ENCODE measurements around the gene NMU. TPM values are rescaled to one million over a fixed set of nuclear protein-coding genes. Genes with fewer than 3 reads are reported as not detected.

NMU gene
- total RNA-seq, 2 experiments from 2014 or later = not detected

GRCh38 chr4:55610381-55610780, 25.7 kb downstream of the NMU start:
- H3K36me3 ChIP-seq (ENCODE audit: insufficient read depth, low read length) = no peaks in the 10 kb centered on the region
- ChIA-PET POLR2A (interaction anchor here (0.5 to 0.7 kb wide), 2 partner anchors 19 to 62 kb away, joined by 4 read pairs; no protein-coding TSS in a partner anchor), CTCF (ENCODE audit: unreplicated experiment) (no interaction called here)
- H3K4me3 ChIP-seq (ENCODE audit: low read depth, low read length, poor library complexity, severe bottlenecking) = no peak overlapping the region
- H2AFZ ChIP-seq (ENCODE audit: low read length) = no peak overlapping the region
- intact Hi-C loops (cut with micrococcal nuclease; ENCODE audit: unreplicated experiment) = no loop called here
- H3K9me2 ChIP-seq (ENCODE audit: insufficient read depth, low read length) = no peaks in the 10 kb centered on the region
- BruUV-seq (replicated peaks) = no TSS peak
- TF ChIP-seq, protein P1, sequence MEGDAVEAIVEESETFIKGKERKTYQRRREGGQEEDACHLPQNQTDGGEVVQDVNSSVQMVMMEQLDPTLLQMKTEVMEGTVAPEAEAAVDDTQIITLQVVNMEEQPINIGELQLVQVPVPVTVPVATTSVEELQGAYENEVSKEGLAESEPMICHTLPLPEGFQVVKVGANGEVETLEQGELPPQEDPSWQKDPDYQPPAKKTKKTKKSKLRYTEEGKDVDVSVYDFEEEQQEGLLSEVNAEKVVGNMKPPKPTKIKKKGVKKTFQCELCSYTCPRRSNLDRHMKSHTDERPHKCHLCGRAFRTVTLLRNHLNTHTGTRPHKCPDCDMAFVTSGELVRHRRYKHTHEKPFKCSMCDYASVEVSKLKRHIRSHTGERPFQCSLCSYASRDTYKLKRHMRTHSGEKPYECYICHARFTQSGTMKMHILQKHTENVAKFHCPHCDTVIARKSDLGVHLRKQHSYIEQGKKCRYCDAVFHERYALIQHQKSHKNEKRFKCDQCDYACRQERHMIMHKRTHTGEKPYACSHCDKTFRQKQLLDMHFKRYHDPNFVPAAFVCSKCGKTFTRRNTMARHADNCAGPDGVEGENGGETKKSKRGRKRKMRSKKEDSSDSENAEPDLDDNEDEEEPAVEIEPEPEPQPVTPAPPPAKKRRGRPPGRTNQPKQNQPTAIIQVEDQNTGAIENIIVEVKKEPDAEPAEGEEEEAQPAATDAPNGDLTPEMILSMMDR (conservative IDR thresholded peaks at IDR 0.05; ENCODE audit: low read length) = no peak
- TF ChIP-seq EZH2phosphoT487 (IDR thresholded peaks at IDR 0.05; ENCODE audit: borderline replicate concordance, low read depth, low read length) = no peak
- H3K79me2 ChIP-seq (ENCODE audit: insufficient read depth, low read depth, low read length) = no peaks in the 10 kb centered on the region
- no peaks in the 10 kb centered on the region for H3K9me3 ChIP-seq (ENCODE audit: low read length)
- DNase-seq (ENCODE audit: low spot score) = no peak
- no peaks in the 10 kb centered on the region for H4K20me1 ChIP-seq (ENCODE audit: insufficient read depth, low read length)
- no peak overlapping the region for H3K4me2 ChIP-seq (ENCODE audit: low read length)
- H3K27ac ChIP-seq (ENCODE audit: low read depth, low read length, poor library complexity, severe bottlenecking) = no peak overlapping the region
- no peaks in the 10 kb centered on the region for H3K4me1 ChIP-seq (ENCODE audit: insufficient read depth, low read length, poor library complexity, severe bottlenecking)

- H3K4me2 ChIP-seq (ENCODE audit: low read length) = no peak overlapping the region
- H3K9me2 ChIP-seq (ENCODE audit: insufficient read depth, low read length) = no peaks in the 10 kb centered on the region
- H3K27ac ChIP-seq (ENCODE audit: low read depth, low read length, poor library complexity, severe bottlenecking) = no peak overlapping the region
- no peaks in the 10 kb centered on the region for H3K9me3 ChIP-seq (ENCODE audit: low read length)
- no peaks in the 10 kb centered on the region for H3K4me1 ChIP-seq (ENCODE audit: insufficient read depth, low read length, poor library complexity, severe bottlenecking)
- H3K36me3 ChIP-seq (ENCODE audit: insufficient read depth, low read length) = no peaks in the 10 kb centered on the region
- no TSS peak for BruUV-seq (replicated peaks)
- H3K4me3 ChIP-seq (ENCODE audit: low read depth, low read length, poor library complexity, severe bottlenecking) = no peak overlapping the region
- DNase-seq (ENCODE audit: low spot score) = no peak
- H3K79me2 ChIP-seq (ENCODE audit: insufficient read depth, low read depth, low read length) = no peaks in the 10 kb centered on the region
- intact Hi-C loops (cut with micrococcal nuclease; ENCODE audit: unreplicated experiment) = no loop called here
- no peaks in the 10 kb centered on the region for H4K20me1 ChIP-seq (ENCODE audit: insufficient read depth, low read length)
- H2AFZ ChIP-seq (ENCODE audit: low read length) = no peak overlapping the region
- POLR2A ChIA-PET = interaction anchor here (0.7 to 0.8 kb wide), 2 partner anchors 19 to 199 kb away, joined by 4 to 6 read pairs; no protein-coding TSS in a partner anchor
- no peak for TF ChIP-seq EZH2phosphoT487 (IDR thresholded peaks at IDR 0.05; ENCODE audit: borderline replicate concordance, low read depth, low read length)
- TF ChIP-seq, protein P1 (conservative IDR thresholded peaks at IDR 0.05; ENCODE audit: low read length) = no peak
- CTCF ChIA-PET (ENCODE audit: unreplicated experiment) = no interaction called here
Observed at GRCh38 chr4:55609393-55609866, 26.7 kb downstream of the NMU start.

DNA sequence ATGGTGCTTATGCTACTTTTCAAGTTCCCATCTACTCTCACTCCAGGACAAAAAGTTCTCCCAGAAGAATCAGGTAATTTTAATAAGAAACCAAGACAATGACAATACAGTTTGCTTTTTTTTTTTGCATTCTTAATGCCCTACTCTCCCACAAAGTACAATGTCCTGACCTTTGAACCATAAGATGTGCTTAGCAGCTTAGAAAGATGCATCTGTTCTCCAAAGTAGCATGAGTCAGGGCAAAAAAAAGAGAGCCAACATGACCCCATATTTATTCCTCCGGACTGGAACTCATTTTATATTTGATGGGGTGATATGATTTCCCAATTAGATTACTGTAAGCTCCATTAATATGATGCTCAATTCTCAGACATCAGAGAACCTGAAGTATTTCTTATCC, 27.5 kb downstream of the NMU start:
- TF ChIP-seq, protein P1 (conservative IDR thresholded peaks at IDR 0.05; ENCODE audit: low read length) = no peak
- TF ChIP-seq EZH2phosphoT487 (IDR thresholded peaks at IDR 0.05; ENCODE audit: borderline replicate concordance, low read depth, low read length) = no peak
- no TSS peak for BruUV-seq (replicated peaks)
- H4K20me1 ChIP-seq (ENCODE audit: insufficient read depth, low read length) = no peaks in the 10 kb centered on the region
- no peaks in the 10 kb centered on the region for H3K36me3 ChIP-seq (ENCODE audit: insufficient read depth, low read length)
- H3K4me1 ChIP-seq (ENCODE audit: insufficient read depth, low read length, poor library complexity, severe bottlenecking) = no peaks in the 10 kb centered on the region
- no peak overlapping the region for H3K4me3 ChIP-seq (ENCODE audit: low read depth, low read length, poor library complexity, severe bottlenecking)
- no peak for DNase-seq (ENCODE audit: low spot score)
- H3K4me2 ChIP-seq (ENCODE audit: low read length) = no peak overlapping the region
- no peak overlapping the region for H2AFZ ChIP-seq (ENCODE audit: low read length)
- POLR2A ChIA-PET = interaction anchor here (0.5 to 0.8 kb wide), 3 partner anchors 144 to 1431 kb away, joined by 3 to 6 read pairs (median 3); no protein-coding TSS in a partner anchor
- H3K9me3 ChIP-seq (ENCODE audit: low read length) = no peaks in the 10 kb centered on the region
- no peaks in the 10 kb centered on the region for H3K79me2 ChIP-seq (ENCODE audit: insufficient read depth, low read depth, low read length)
- CTCF ChIA-PET (ENCODE audit: unreplicated experiment) = no interaction called here
- intact Hi-C loops (cut with micrococcal nuclease; ENCODE audit: unreplicated experiment) = no loop called here
- no peak overlapping the region for H3K27ac ChIP-seq (ENCODE audit: low read depth, low read length, poor library complexity, severe bottlenecking)
- no peaks in the 10 kb centered on the region for H3K9me2 ChIP-seq (ENCODE audit: insufficient read depth, low read length)

Data from OCI-LY7 (cell line).